22Rv1 (cell line): ENCODE results near the gene FAM3D.
"Not testable (repeated sequence)": the region's sequence is repeated elsewhere in the genome, so short reads cannot be mapped to it uniquely, and the experiment has no call there.

Experiments
- ZFX ChIP-seq: fragments of 450-650 bp; IDR thresholded peaks from 2 replicates; pipeline ENCODE4 v1.6.1; 2017; ENCODE audit warnings: antibody characterized with exemption, borderline replicate concordance
- TF ChIP-seq, protein P1 (sequence below): fragments of 450-650 bp; IDR thresholded peaks from 2 replicates; pipeline ENCODE4 v1.5.1; 2017; ENCODE audit warnings: mild to moderate bottlenecking

DNA sequence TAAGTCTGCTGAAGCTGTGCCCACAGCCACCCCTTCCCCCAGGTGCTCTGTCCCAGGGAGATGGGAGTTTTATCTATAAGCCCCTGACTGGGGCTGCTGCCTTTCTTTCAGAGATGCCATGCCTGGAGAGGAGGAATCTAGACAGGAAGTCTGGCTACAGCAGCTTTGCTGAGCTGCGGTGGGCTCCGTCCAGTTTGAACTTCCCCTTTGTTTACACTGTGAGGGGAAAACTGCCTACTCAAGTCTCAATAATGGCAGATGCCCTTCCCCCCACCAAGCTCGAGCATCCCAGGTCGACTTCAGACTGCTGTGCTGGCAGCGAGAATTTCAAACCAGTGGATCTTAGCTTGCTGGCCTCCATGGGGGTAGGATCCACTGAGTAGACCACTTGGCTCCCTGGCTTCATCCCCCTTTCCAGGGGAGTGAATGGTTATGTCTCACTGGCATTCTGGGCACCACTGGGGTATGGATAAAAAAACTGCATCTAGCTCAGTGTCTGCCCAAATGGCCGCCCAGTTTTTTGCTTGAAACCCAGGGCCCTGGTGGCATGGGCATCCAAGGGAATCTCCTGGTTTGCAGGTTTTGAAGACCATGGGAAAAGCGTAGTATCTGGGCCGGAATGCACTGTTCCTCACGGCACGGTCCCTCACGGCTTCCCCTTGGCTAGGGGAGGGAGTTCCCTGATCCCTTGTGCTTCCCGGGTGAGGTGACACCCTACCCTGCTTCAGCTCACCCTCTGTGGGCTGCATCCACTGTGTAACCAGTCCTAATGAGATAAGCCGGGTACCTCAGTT, 11.8 kb upstream of the FAM3D start:
- TF ChIP-seq, protein P1, sequence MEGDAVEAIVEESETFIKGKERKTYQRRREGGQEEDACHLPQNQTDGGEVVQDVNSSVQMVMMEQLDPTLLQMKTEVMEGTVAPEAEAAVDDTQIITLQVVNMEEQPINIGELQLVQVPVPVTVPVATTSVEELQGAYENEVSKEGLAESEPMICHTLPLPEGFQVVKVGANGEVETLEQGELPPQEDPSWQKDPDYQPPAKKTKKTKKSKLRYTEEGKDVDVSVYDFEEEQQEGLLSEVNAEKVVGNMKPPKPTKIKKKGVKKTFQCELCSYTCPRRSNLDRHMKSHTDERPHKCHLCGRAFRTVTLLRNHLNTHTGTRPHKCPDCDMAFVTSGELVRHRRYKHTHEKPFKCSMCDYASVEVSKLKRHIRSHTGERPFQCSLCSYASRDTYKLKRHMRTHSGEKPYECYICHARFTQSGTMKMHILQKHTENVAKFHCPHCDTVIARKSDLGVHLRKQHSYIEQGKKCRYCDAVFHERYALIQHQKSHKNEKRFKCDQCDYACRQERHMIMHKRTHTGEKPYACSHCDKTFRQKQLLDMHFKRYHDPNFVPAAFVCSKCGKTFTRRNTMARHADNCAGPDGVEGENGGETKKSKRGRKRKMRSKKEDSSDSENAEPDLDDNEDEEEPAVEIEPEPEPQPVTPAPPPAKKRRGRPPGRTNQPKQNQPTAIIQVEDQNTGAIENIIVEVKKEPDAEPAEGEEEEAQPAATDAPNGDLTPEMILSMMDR, result not testable (repeated sequence)
- TF ChIP-seq ZFX, result not testable (repeated sequence)
